SK-N-SH (cell line): ENCODE data around the gene SNAP25. TPM values are rescaled to one million over a fixed set of nuclear protein-coding genes. Genes with fewer than 3 reads are reported as not detected.

Experiments
- CTCF ChIA-PET: fragments of 300-600, 350-600 bp; formaldehyde crosslinking; extraction: SDS; loops from one replicate; lab custom pipeline; 2021; lab: Yijun Ruan, JAX
- POLR2A ChIA-PET: fragments of 350-600 bp; sonication (Branson Sonifier 250); formaldehyde crosslinking; extraction: SDS; loops from one replicate; lab custom pipeline; 2020; ENCODE audit warnings: antibody characterized with exemption, inconsistent platforms; lab: Yijun Ruan, JAX
- DNase-seq: peaks from one replicate; pipeline ENCODE4 v3.0.0; 2012
- H2AFZ ChIP-seq: fragments of 200-600 bp; sonication (generic); 2 replicates; pipeline ENCODE4 v1.8.1; 2016; ENCODE audit warnings: antibody characterized with exemption, mild to moderate bottlenecking, low read depth
- H3F3A ChIP-seq: fragments of 200-600 bp; sonication (generic); replicated peaks from 2 replicates; pipeline ENCODE3; 2016; ENCODE audit warnings: antibody characterized with exemption, mild to moderate bottlenecking; ENCODE audit not compliant: insufficient read depth
- H3K27ac ChIP-seq, 2 experiments: fragments of 200-500 bp in 1 of 2; fragments of 200-600 bp in 1 of 2; sonication (Bioruptor generic) in 1 of 2; sonication (generic), shearing (Covaris generic) in 1 of 2; 2 replicates each; pipeline versions ENCODE4 v1.5.1 to v1.6.1; 2014 to 2016; ENCODE audit warnings: low read depth in 2 of 2, inconsistent platforms in 1 of 2, low read length in 1 of 2, mild to moderate bottlenecking in 1 of 2, mixed read lengths in 1 of 2
- H3K27me3 ChIP-seq: fragments of 200-600 bp; sonication (generic), shearing (Covaris generic); 2 replicates; pipeline ENCODE4 v1.6.1; 2016; ENCODE audit warnings: mixed run types; ENCODE audit not compliant: insufficient read depth
- H3K36me3 ChIP-seq, 2 experiments: fragments of 200-500 bp in 1 of 2; fragments of 200-600 bp in 1 of 2; sonication (Bioruptor generic) in 1 of 2; sonication (generic) in 1 of 2; replicated peaks in 1 of 2; 2 replicates each; pipeline versions ENCODE3 to v1.5.1; 2014 to 2016; ENCODE audit warnings: low read length in 1 of 2, mild to moderate bottlenecking in 1 of 2; ENCODE audit not compliant: insufficient read depth in 2 of 2, control insufficient read depth in 1 of 2
- H3K4me1 ChIP-seq, 2 experiments: fragments of 200-500 bp in 1 of 2; fragments of 200-600 bp in 1 of 2; sonication (Bioruptor generic) in 1 of 2; sonication (generic), shearing (Covaris generic) in 1 of 2; 2 replicates each; pipeline versions ENCODE4 v1.5.1 to v1.6.1; 2014 to 2016; ENCODE audit warnings: low read depth in 1 of 2, low read length in 1 of 2, mixed run types in 1 of 2; ENCODE audit not compliant: insufficient read depth in 2 of 2, control insufficient read depth in 1 of 2
- H3K4me2 ChIP-seq: fragments of 200-600 bp; sonication (generic), shearing (Covaris generic); 2 replicates; pipeline ENCODE4 v1.6.1; 2017; ENCODE audit warnings: mixed run types
- H3K4me3 ChIP-seq, 2 experiments: fragments of 200-500 bp in 1 of 2; fragments of 200-600 bp in 1 of 2; sonication (Bioruptor generic) in 1 of 2; sonication (generic), shearing (Covaris generic) in 1 of 2; 2 replicates each; pipeline versions ENCODE4 v1.5.1 to v1.8.1; 2014 to 2016; ENCODE audit warnings: low read depth in 2 of 2, inconsistent platforms in 1 of 2, low read length in 1 of 2, mild to moderate bottlenecking in 1 of 2, mixed read lengths in 1 of 2, moderate library complexity in 1 of 2
- H3K79me2 ChIP-seq: fragments of 200-600 bp; sonication (generic); 2 replicates; pipeline ENCODE4 v1.8.1; 2017; ENCODE audit warnings: mild to moderate bottlenecking; ENCODE audit not compliant: insufficient read depth
- H3K9ac ChIP-seq: fragments of 200-600 bp; sonication (generic); 2 replicates; pipeline ENCODE4 v1.6.1; 2017; ENCODE audit warnings: mixed run types
- H3K9me2 ChIP-seq: fragments of 200-600 bp; sonication (generic); 2 replicates; pipeline ENCODE4 v1.6.1; 2017; ENCODE audit warnings: mixed run types
- H3K9me3 ChIP-seq: fragments of 200-600 bp; sonication (generic); 2 replicates; pipeline ENCODE4 v1.6.1; 2017; ENCODE audit warnings: mixed run types, mild to moderate bottlenecking, moderate library complexity
- H4K20me1 ChIP-seq: fragments of 200-600 bp; sonication (generic); 2 replicates; pipeline ENCODE4 v1.6.1; 2017; ENCODE audit warnings: mild to moderate bottlenecking, mixed run types; ENCODE audit not compliant: insufficient read depth
- CHD2 ChIP-seq: fragments of 150-350 bp; IDR thresholded peaks from 2 replicates; pipeline ENCODE4 v1.6.1; 2018; ENCODE audit warnings: low read length; ENCODE audit not compliant: partially characterized antibody
- CTCF ChIP-seq: fragments of 200-600 bp; sonication (generic); IDR thresholded peaks from 2 replicates; pipeline ENCODE4 v1.6.1; 2017; ENCODE audit warnings: antibody characterized with exemption, mild to moderate bottlenecking, moderate library complexity
- ELF1 ChIP-seq: IDR thresholded peaks from 2 replicates; pipeline ENCODE4 v1.4.0; 2012
- EP300 ChIP-seq, 2 experiments: IDR thresholded peaks; 2 replicates each; pipeline versions ENCODE4 v1.4.0 to v1.6.1; 2012; ENCODE audit warnings: borderline replicate concordance in 1 of 2, low read depth in 1 of 2, low read length in 1 of 2
- FOXM1 ChIP-seq: IDR thresholded peaks from 2 replicates; pipeline ENCODE4 v1.4.0; 2012; ENCODE audit warnings: low read depth, mild to moderate bottlenecking
- GATA2 ChIP-seq: sonication (generic); formaldehyde crosslinking; IDR thresholded peaks from 2 replicates; pipeline ENCODE4 v1.5.0; 2020; ENCODE audit warnings: mild to moderate bottlenecking, missing genetic modification reagents
- JUND ChIP-seq: IDR thresholded peaks from 2 replicates; pipeline ENCODE4 v1.4.0; 2012
- MAX ChIP-seq: IDR thresholded peaks from 2 replicates; pipeline ENCODE4 v1.4.0; 2012; ENCODE audit warnings: low read depth
- MEF2A ChIP-seq: IDR thresholded peaks from 2 replicates; pipeline ENCODE4 v1.4.0; 2012; ENCODE audit warnings: low read depth, borderline replicate concordance
- NFIC ChIP-seq: IDR thresholded peaks from 2 replicates; pipeline ENCODE4 v1.4.0; 2012; ENCODE audit warnings: borderline replicate concordance
- PBX3 ChIP-seq: IDR thresholded peaks from 2 replicates; pipeline ENCODE4; 2012
- REST ChIP-seq: IDR thresholded peaks from 2 replicates; pipeline ENCODE4 v1.6.1; 2012; ENCODE audit warnings: mild to moderate bottlenecking, low read depth, low read length, moderate library complexity
- RFX5 ChIP-seq: IDR thresholded peaks from 2 replicates; pipeline ENCODE4 v1.6.1; 2012; ENCODE audit warnings: mild to moderate bottlenecking, improper control_type of control experiment, low read length
- SIN3A ChIP-seq: IDR thresholded peaks from 2 replicates; pipeline ENCODE4 v1.6.1; 2012; ENCODE audit warnings: low read depth, mild to moderate bottlenecking, low read length, moderate library complexity, borderline replicate concordance
- TAF1 ChIP-seq: IDR thresholded peaks from 2 replicates; pipeline ENCODE4 v1.6.1; 2012; ENCODE audit warnings: low read depth, mild to moderate bottlenecking, low read length, moderate library complexity, borderline replicate concordance
- TCF12 ChIP-seq: IDR thresholded peaks from 2 replicates; pipeline ENCODE4 v1.4.0; 2012
- TEAD4 ChIP-seq: IDR thresholded peaks from 2 replicates; pipeline ENCODE4 v1.4.0; 2012; ENCODE audit warnings: mild to moderate bottlenecking, borderline replicate concordance; ENCODE audit not compliant: insufficient read depth
- USF2 ChIP-seq: fragments of 150-350 bp; IDR thresholded peaks from 2 replicates; pipeline ENCODE4 v1.6.1; 2017; ENCODE audit warnings: antibody characterized with exemption, low read length, low read depth, borderline replicate concordance
- WGBS: methylation state at CpG from one replicate; pipeline ENCODE4 v1.1.6; 2017; ENCODE audit warnings: low lambda C conversion rate; 5-methylcytosine and 5-hydroxymethylcytosine counted together
- polyA plus RNA-seq, 3 experiments: library from polyadenylated mRNA; depleted of rRNA; stranded (reverse); fragments of >200 nt; gene quantifications; 2 replicates each; pipeline ENCODE4 v1.2.3, GENCODE V29; 2012

The SNAP25 gene
- polyA plus RNA-seq, 1 of the 3 experiments (the other 2 are of a cell fraction) = 42.4 TPM

GRCh38 chr20:10304471-10305046 lies 85.9 kb downstream of the SNAP25 start:
- no peaks in the 10 kb centered on the region for H4K20me1 ChIP-seq
- H3K27me3 ChIP-seq = no peaks in the 10 kb centered on the region
- 70% methylated on average over 3 of the region's 3 CpGs for WGBS
- POLR2A ChIA-PET = no interaction called here
- TF ChIP-seq EP300 (IDR thresholded peaks at IDR 0.05; ENCODE audit: borderline replicate concordance in 1 of 2, low read depth in 1 of 2, low read length in 1 of 2) = no peak
- no peak for TF ChIP-seq RFX5
- no peak for TF ChIP-seq TAF1
- no peak for TF ChIP-seq PBX3
- TF ChIP-seq CTCF = no peak
- no peak for TF ChIP-seq GATA2 (CRISPR knock-in tag)
- no peak for TF ChIP-seq NFIC
- no peak for TF ChIP-seq ELF1
- no peak for TF ChIP-seq JUND
- TF ChIP-seq CHD2 = no peak
- TF ChIP-seq, all 33 proteins: peak for 0
- no peak overlapping the region for H3K4me3 ChIP-seq
- CTCF ChIA-PET = interaction anchor here (1.0 to 1.5 kb wide), 3 partner anchors 78 to 326 kb away, joined by 3 to 6 read pairs (median 4); no protein-coding TSS in a partner anchor
- peaks cover 37% of the 10 kb centered on the region for H3F3A ChIP-seq
- H3K9ac ChIP-seq = no peak overlapping the region
- peaks cover 19 to 26% of the 10 kb centered on the region in 2 experiments for H3K4me1 ChIP-seq
- no peak overlapping the region for H3K4me2 ChIP-seq
- H3K36me3 ChIP-seq = peaks cover 0 to 6% of the 10 kb centered on the region in 2 experiments
- no peak for DNase-seq
- H3K9me2 ChIP-seq = no peaks in the 10 kb centered on the region
- H3K27ac ChIP-seq = peak overlapping the region in 1 of 2 experiments; percentile 72; a peak in 1 of 4 replicates
- H2AFZ ChIP-seq = no peak overlapping the region
- H3K79me2 ChIP-seq = no peaks in the 10 kb centered on the region
- no peaks in the 10 kb centered on the region for H3K9me3 ChIP-seq

GRCh38 chr20:10306440-10307358 lies 88.1 kb downstream of the SNAP25 start:
- no peak for DNase-seq
- Histone ChIP-seq H3K4me1 (peaks cover 31% of the 10 kb centered on the region in 2 experiments), H3K9ac (peak overlapping the region; percentile 16; the same call in 1 of the 2 replicates)
- TF ChIP-seq TEAD4 = peak; percentile 100
- no peak for TF ChIP-seq REST
- peak; percentile 98 for TF ChIP-seq TCF12
- peak; percentile 35; the same call in 1 of the 2 replicates for TF ChIP-seq SIN3A
- TF ChIP-seq CHD2 = no peak
- peak; percentile 98 for TF ChIP-seq FOXM1
- TF ChIP-seq MAX = no peak
- no peak for TF ChIP-seq TAF1
- no peak for TF ChIP-seq USF2
- peak; percentile 88 for TF ChIP-seq MEF2A

More at GRCh38 chr20:10306440-10307358, 88.1 kb downstream of the SNAP25 start:
- WGBS = 31% methylated on average over 3 of the region's 3 CpGs
- no peaks in the 10 kb centered on the region for H3K79me2 ChIP-seq
- H3K27ac ChIP-seq = peak overlapping the region; percentile 86 to 95
- H3K4me3 ChIP-seq = no peak overlapping the region
- no peaks in the 10 kb centered on the region for H3K9me2 ChIP-seq
- H2AFZ ChIP-seq = no peak overlapping the region
- no peaks in the 10 kb centered on the region for H3K27me3 ChIP-seq
- H4K20me1 ChIP-seq = no peaks in the 10 kb centered on the region
- peak overlapping the region; percentile 51 for H3K4me2 ChIP-seq
- peaks cover 39% of the 10 kb centered on the region for H3F3A ChIP-seq
- ChIA-PET POLR2A (no interaction called here), CTCF (interaction anchor here (0.8 to 1.0 kb wide), 2 partner anchors 27 to 119 kb away, joined by 3 read pairs; no protein-coding TSS in a partner anchor)
- no peaks in the 10 kb centered on the region for H3K9me3 ChIP-seq
- H3K36me3 ChIP-seq = no peaks in the 10 kb centered on the region
